ENCODE results near the gene PPP2R2D.
A peak's percentile ranks its signal among the peaks of the same experiment; 100 is the strongest.
"Not testable (repeated sequence)": the region's sequence is repeated elsewhere in the genome, so short reads cannot be mapped to it uniquely, and the experiment has no call there.

Gene PPP2R2D

GRCh38 chr10:131909014-131909808, 8.4 kb downstream of the PPP2R2D start:
- no peak for DNase-seq

- no peak for DNase-seq
Measured at GRCh38 chr10:131909929-131910328, 9.1 kb downstream of the PPP2R2D start.

GRCh38 chr10:131910663-131911314, 10.0 kb downstream of the PPP2R2D start:
- DNase-seq = no peak

GRCh38 chr10:131911451-131911850, 10.6 kb downstream of the PPP2R2D start:
- no peak for DNase-seq

GRCh38 chr10:131912620-131913019, 11.8 kb downstream of the PPP2R2D start:
- no peak for DNase-seq

- no peak for DNase-seq
Measured at GRCh38 chr10:131915484-131915883, 14.7 kb downstream of the PPP2R2D start.

GRCh38 chr10:131915990-131916766, 15.4 kb downstream of the PPP2R2D start:
- no peak for DNase-seq

GRCh38 chr10:131916767-131917160, 16.0 kb downstream of the PPP2R2D start:
- DNase-seq = peak; percentile 46

GRCh38 chr10:131917496-131917895, 16.7 kb downstream of the PPP2R2D start:
- DNase-seq = peak; percentile 45

- DNase-seq = not testable (repeated sequence)
Measured at GRCh38 chr10:131919461-131919860, 18.7 kb downstream of the PPP2R2D start.

- DNase-seq = peak; percentile 53
Measured at GRCh38 chr10:131920151-131920550, 19.3 kb downstream of the PPP2R2D start.

GRCh38 chr10:131920693-131921092, 19.9 kb downstream of the PPP2R2D start:
- no peak for DNase-seq

GRCh38 chr10:131921184-131921583, 20.4 kb downstream of the PPP2R2D start:
- DNase-seq = no peak

GRCh38 chr10:131923038-131923756, 22.4 kb downstream of the PPP2R2D start:
- DNase-seq = no peak

GRCh38 chr10:131925011-131925649, 24.3 kb downstream of the PPP2R2D start:
- no peak for DNase-seq

- no peak for DNase-seq
Measured at GRCh38 chr10:131925716-131926115, 24.9 kb downstream of the PPP2R2D start.

GRCh38 chr10:131926253-131926652, 25.4 kb downstream of the PPP2R2D start:
- no peak for DNase-seq

- no peak for DNase-seq
Measured at GRCh38 chr10:131926743-131927595, 26.2 kb downstream of the PPP2R2D start.

- DNase-seq = peak; percentile 52
Measured at GRCh38 chr10:131928248-131929095, 27.7 kb downstream of the PPP2R2D start.

- DNase-seq = no peak
Measured at GRCh38 chr10:131929122-131929845, 28.5 kb downstream of the PPP2R2D start.

Measured in activated naive CD4-positive, alpha-beta T cell treated with anti-CD3 and anti-CD28 coated beads, Interleukin-2, amount 50 U/mL, for 16 hours (primary cell).